Choroid plexus epithelial cell (primary cell): Measurements from ENCODE around the gene DDX51.

ENCODE experiments used
- DNase-seq: peaks from one replicate; pipeline ENCODE4 v3.0.0-alpha.2; 2010; ENCODE audit warnings: low read depth
- H3K4me3 ChIP-seq: 2 replicates; pipeline ENCODE4 v1.5.1; 2011; ENCODE audit warnings: low read depth, mild to moderate bottlenecking, control low read depth, low read length, moderate library complexity
- CTCF ChIP-seq: conservative IDR thresholded peaks from 2 replicates; pipeline ENCODE4 v1.5.1; 2011; ENCODE audit warnings: low read depth, mild to moderate bottlenecking, control low read depth, inconsistent platforms, low read length, moderate library complexity

The DDX51 gene

GRCh38 chr12:132173135-132174014 lies 29.3 kb upstream of the DDX51 start:
- TF ChIP-seq CTCF, result no peak
- DNase-seq, result no peak
- no peak overlapping the region for H3K4me3 ChIP-seq

DNA sequence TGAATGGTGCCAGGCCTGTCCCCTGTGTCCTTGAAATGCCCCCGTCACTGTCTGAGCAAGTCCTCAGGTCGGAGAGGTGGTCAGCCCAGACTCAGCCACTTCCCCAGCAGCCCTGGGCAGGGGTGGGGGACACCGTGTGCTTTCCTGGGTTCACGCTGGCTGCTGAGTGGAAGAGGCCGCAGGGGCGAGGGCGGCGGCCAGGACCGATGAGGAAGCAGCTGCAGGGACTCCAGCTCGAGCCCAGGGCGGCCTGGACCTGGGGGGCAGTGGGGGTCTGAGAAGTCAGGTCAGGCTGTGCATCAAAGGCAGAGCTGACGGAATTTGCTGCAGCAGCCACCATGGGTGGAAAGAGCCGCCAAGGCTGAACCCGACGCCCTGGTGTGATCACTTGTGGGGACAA lies 28.5 kb upstream of the DDX51 start:
- no peak for TF ChIP-seq CTCF
- no peak for DNase-seq
- H3K4me3 ChIP-seq, result no peak overlapping the region

DNA sequence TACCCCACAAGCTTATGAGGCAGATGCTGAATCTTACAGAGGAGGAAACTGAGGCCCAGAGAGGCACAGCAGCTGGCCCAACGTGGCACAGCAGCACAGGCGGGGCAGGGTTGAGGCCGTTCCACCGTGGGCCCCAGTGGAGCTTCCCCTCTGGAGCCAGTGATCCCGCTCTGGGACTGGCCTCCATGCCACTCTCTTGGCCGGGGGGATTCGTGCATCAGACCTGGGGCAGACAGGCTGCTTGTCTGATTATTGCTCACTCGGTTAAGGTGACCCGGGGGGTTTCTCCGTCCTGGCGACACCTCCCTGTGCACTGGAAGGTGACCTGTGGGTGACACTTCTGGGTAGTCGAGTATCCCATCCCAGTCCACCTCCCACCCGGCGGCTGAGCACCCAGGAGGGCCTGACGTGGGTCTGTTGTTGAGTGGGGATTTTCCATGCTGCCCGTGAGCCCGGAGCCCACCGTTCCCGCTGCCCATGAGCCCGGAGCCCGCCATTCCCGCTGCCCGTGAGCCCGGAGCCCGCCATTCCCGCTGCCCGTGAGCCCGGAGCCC lies 27.9 kb upstream of the DDX51 start:
- no peak for TF ChIP-seq CTCF
- H3K4me3 ChIP-seq, result no peak overlapping the region
- no peak for DNase-seq

- no peak overlapping the region for H3K4me3 ChIP-seq
- no peak for DNase-seq
- no peak for TF ChIP-seq CTCF
These were observed 27.3 kb upstream of the DDX51 start for GRCh38 chr12:132171293-132171967.

DNA sequence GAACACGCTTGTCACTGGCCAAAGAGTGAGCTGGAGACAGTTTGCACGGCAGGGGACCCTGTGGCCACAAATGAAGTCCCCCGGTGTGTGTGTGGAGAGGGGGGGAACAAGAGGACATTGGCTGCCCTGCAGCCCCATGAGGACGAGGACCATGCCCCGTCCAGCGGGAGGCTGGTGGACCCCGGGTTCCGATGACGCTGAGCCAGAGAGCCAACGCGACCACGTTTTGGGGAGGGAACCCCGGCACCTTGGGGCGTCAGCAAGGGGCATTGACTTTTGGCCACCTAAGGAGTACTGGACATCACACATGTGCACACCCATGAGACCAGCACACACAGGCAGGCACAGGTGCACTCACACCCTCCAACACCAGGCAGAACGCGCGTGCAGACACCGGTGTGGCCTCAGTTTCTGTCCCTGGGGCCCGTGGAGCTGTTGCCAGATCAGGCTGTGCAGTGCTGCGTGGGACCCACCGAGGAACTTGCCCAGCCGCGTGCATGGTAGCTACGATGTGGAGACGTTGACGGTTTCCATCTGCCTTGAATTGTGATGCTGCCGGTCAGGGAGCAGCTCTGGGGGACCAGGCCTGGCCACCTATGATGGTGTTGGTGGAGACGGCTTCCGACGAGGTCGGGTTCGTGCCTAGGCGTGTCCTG lies 26.6 kb upstream of the DDX51 start:
- no peak for DNase-seq
- H3K4me3 ChIP-seq, result no peak overlapping the region
- no peak for TF ChIP-seq CTCF

GRCh38 chr12:132170094-132170636 lies 26.0 kb upstream of the DDX51 start:
- no peak overlapping the region for H3K4me3 ChIP-seq
- DNase-seq, result peak; percentile 17
- TF ChIP-seq CTCF, result no peak
